Gastroesophageal sphincter (tissue), 4 donors: ENCODE measurements around the gene ARV1. TPM values are rescaled to one million over a fixed set of nuclear protein-coding genes. Genes with fewer than 3 reads are reported as not detected.
"Not testable (repeated sequence)": the region's sequence is repeated elsewhere in the genome, so short reads cannot be mapped to it uniquely, and the experiment has no call there.

Source experiments
- ATAC-seq: fragments of 150-250 bp; one replicate; pipeline ENCODE4 v1.9.1; 2016; ENCODE audit warnings: mild to moderate bottlenecking, moderate library complexity
- H3K27ac ChIP-seq, 4 donors: fragments of 200-600 bp; sonication (generic) in 3 of 4; 1 replicate in 3 of 4; 2 replicates in 1 of 4; pipeline ENCODE4 v1.5.1; 2016 to 2019
- H3K27me3 ChIP-seq: fragments of 200-600 bp; sonication (generic); one replicate; pipeline ENCODE4 v1.5.1; 2019
- H3K36me3 ChIP-seq, 2 donors: fragments of 200-600 bp; sonication (generic); one replicate each; pipeline ENCODE4 v1.5.1; 2019; ENCODE audit warnings: control low read depth in 1 of 2
- H3K4me1 ChIP-seq, 3 donors: fragments of 200-600 bp; sonication (generic); 1 replicate in 2 of 3; 2 replicates in 1 of 3; pipeline ENCODE4 v1.5.1; 2016 to 2019; ENCODE audit warnings: control low read depth in 2 of 3
- H3K4me3 ChIP-seq, 2 donors: fragments of 200-600 bp; sonication (generic); one replicate each; pipeline ENCODE4 v1.5.1; 2019; ENCODE audit warnings: mild to moderate bottlenecking in 1 of 2, moderate library complexity in 1 of 2
- H3K9me3 ChIP-seq, 3 donors: fragments of 200-600 bp; sonication (generic); one replicate each; pipeline ENCODE4 v1.5.1; 2017 to 2019; ENCODE audit warnings: control low read depth in 2 of 3
- CTCF ChIP-seq, 4 experiments: fragments of 200-600 bp in 2 of 4; fragments of 450-650 bp in 2 of 4; sonication (generic) in 1 of 4; IDR thresholded peaks; one replicate each; pipeline ENCODE4 v1.5.1; 2017 to 2019; ENCODE audit warnings: antibody characterized with exemption in 4 of 4, mild to moderate bottlenecking in 2 of 4, moderate library complexity in 2 of 4
- EP300 ChIP-seq: sonication (generic); formaldehyde crosslinking; IDR thresholded peaks from one replicate; pipeline ENCODE4 v1.6.1; 2017; ENCODE audit warnings: antibody characterized with exemption, mild to moderate bottlenecking
- POLR2A ChIP-seq, 2 donors: fragments of 450-650 bp; IDR thresholded peaks; one replicate each; pipeline ENCODE4 v1.6.1; 2017; ENCODE audit warnings: antibody characterized with exemption in 2 of 2, mild to moderate bottlenecking in 2 of 2, moderate library complexity in 1 of 2
- POLR2AphosphoS5 ChIP-seq: sonication (generic); formaldehyde crosslinking; IDR thresholded peaks from one replicate; pipeline ENCODE4 v1.6.1; 2017; ENCODE audit warnings: antibody characterized with exemption
- WGBS, 2 donors: methylation state at CpG; one replicate each; pipeline ENCODE4 v1.1.5; 2018; ENCODE audit warnings: low coverage in 1 of 2; 5-methylcytosine and 5-hydroxymethylcytosine counted together
- total RNA-seq, 4 donors: library from RNA; depleted of rRNA; stranded (reverse); fragments of >200 nt; gene quantifications; one replicate each; pipeline ENCODE4 v1.1.0, GENCODE V29; 2016

ARV1 gene
- total RNA-seq, 4 donors from 2014 or later: 10.5 to 37.4 (median 20.5) TPM

GRCh38 chr1:231020816-231021215 lies 41.9 kb downstream of the ARV1 start:
- Histone ChIP-seq H3K27ac (peak overlapping the region in 1 of 4 donors; percentile 37), H3K27me3 (peaks cover 25% of the 10 kb centered on the region), H3K9me3 (no peaks in the 10 kb centered on the region), H3K36me3 (peaks cover 0 to 7% of the 10 kb centered on the region in 2 donors), H3K4me3 (no peak overlapping the region), H3K4me1 (no peaks in the 10 kb centered on the region)
- no peak for TF ChIP-seq CTCF (IDR thresholded peaks at IDR 0.05)
- no peak for TF ChIP-seq EP300
- TF ChIP-seq POLR2A (IDR thresholded peaks at IDR 0.05): no peak
- TF ChIP-seq POLR2AphosphoS5: no peak
- no peak for ATAC-seq
- 0 to 67% methylated on average over 2 to 3 of the region's 7 CpGs for WGBS, 2 donors

GRCh38 chr1:231021540-231022031 lies 42.7 kb downstream of the ARV1 start:
- H3K9me3 ChIP-seq: no peaks in the 10 kb centered on the region
- H3K27me3 ChIP-seq: peaks cover 25% of the 10 kb centered on the region
- H3K4me1 ChIP-seq: no peaks in the 10 kb centered on the region
- peak; percentile 11 for ATAC-seq
- peaks cover 0 to 7% of the 10 kb centered on the region in 2 donors for H3K36me3 ChIP-seq
- no peak for TF ChIP-seq EP300
- no peak for TF ChIP-seq POLR2A (IDR thresholded peaks at IDR 0.05)
- no peak for TF ChIP-seq CTCF (IDR thresholded peaks at IDR 0.05)
- no peak overlapping the region for H3K4me3 ChIP-seq
- 70 to 80% methylated on average over 4 to 5 of the region's 12 CpGs for WGBS, 2 donors
- H3K27ac ChIP-seq: peak overlapping the region in 1 of 4 donors; percentile 24

GRCh38 chr1:231022543-231022942 lies 43.6 kb downstream of the ARV1 start:
- peaks cover 20% of the 10 kb centered on the region for H3K27me3 ChIP-seq
- H3K9me3 ChIP-seq, H3K27ac ChIP-seq, H3K4me1 ChIP-seq, H3K4me3 ChIP-seq, ATAC-seq, H3K36me3 ChIP-seq: not testable (repeated sequence)
- WGBS, 2 donors: 92 to 100% methylated on average over 2 to 3 of the region's 7 CpGs

GRCh38 chr1:231023150-231023549 lies 44.3 kb downstream of the ARV1 start:
- no peak for ATAC-seq
- TF ChIP-seq CTCF (IDR thresholded peaks at IDR 0.05) (no peak), EP300 (no peak), POLR2AphosphoS5 (no peak), POLR2A (IDR thresholded peaks at IDR 0.05) (no peak)
- Histone ChIP-seq H3K27me3 (peaks cover 14% of the 10 kb centered on the region), H3K4me1 (no peaks in the 10 kb centered on the region), H3K27ac (no peak overlapping the region), H3K9me3 (no peaks in the 10 kb centered on the region), H3K4me3 (no peak overlapping the region), H3K36me3 (peaks cover 0 to 7% of the 10 kb centered on the region in 2 donors)
- WGBS, 2 donors: 88% methylated on average over 6 of the region's 9 CpGs; no CpG with 5 or more reads in 1 of the 2 donors

GRCh38 chr1:231026576-231026975 lies 47.7 kb downstream of the ARV1 start:
- WGBS, 2 donors: 74 to 79% methylated on average over 5 to 6 of the region's 6 CpGs
- no peak overlapping the region for H3K4me3 ChIP-seq
- no peaks in the 10 kb centered on the region for H3K36me3 ChIP-seq
- peaks cover 5% of the 10 kb centered on the region for H3K27me3 ChIP-seq
- ATAC-seq: no peak
- no peak overlapping the region for H3K27ac ChIP-seq
- no peaks in the 10 kb centered on the region for H3K4me1 ChIP-seq
- no peaks in the 10 kb centered on the region for H3K9me3 ChIP-seq
- TF ChIP-seq EP300: no peak

- Histone ChIP-seq H3K27me3 (peaks cover 5% of the 10 kb centered on the region), H3K4me3 (no peak overlapping the region), H3K4me1 (no peaks in the 10 kb centered on the region), H3K27ac (no peak overlapping the region), H3K36me3 (no peaks in the 10 kb centered on the region), H3K9me3 (no peaks in the 10 kb centered on the region)
- no peak for ATAC-seq
- WGBS, 2 donors: 82 to 84% methylated on average over 8 to 10 of the region's 23 CpGs
- no peak for TF ChIP-seq EP300
Measured at GRCh38 chr1:231027136-231027925, 48.4 kb downstream of the ARV1 start.
